ES-I3 (cell line): ENCODE results near the gene TNNT1.
"Not testable (repeated sequence)": the region's sequence is repeated elsewhere in the genome, so short reads cannot be mapped to it uniquely, and the experiment has no call there.

ENCODE experiments used
- H3K36me3 ChIP-seq: 2 replicates; pipeline ENCODE4 v1.6.1; 2013; ENCODE audit warnings: mild to moderate bottlenecking, low read length, control low read depth, moderate library complexity; ENCODE audit not compliant: insufficient read depth
- H3K4me1 ChIP-seq: 2 replicates; pipeline ENCODE4 v1.6.1; 2013; ENCODE audit warnings: mild to moderate bottlenecking, control low read depth, low read length; ENCODE audit not compliant: insufficient read depth
- H3K9ac ChIP-seq: 2 replicates; pipeline ENCODE4 v1.6.1; 2013; ENCODE audit warnings: low read depth, mild to moderate bottlenecking, low read length, moderate library complexity
- H3K9me3 ChIP-seq: 2 replicates; pipeline ENCODE4 v1.6.1; 2013; ENCODE audit warnings: mild to moderate bottlenecking, low read length, moderate library complexity; ENCODE audit not compliant: control insufficient read depth, insufficient read depth

Gene TNNT1

GRCh38 chr19:55158848-55159749 is 10.1 kb upstream of the TNNT1 start:
- peak overlapping the region; percentile 24; the same call in 1 of the 2 replicates for H3K9ac ChIP-seq
- no peaks in the 10 kb centered on the region; the same call in 1 of the 2 replicates for H3K9me3 ChIP-seq
- H3K4me1 ChIP-seq, result peaks cover 17% of the 10 kb centered on the region; the same call in 1 of the 2 replicates
- no peaks in the 10 kb centered on the region for H3K36me3 ChIP-seq

DNA sequence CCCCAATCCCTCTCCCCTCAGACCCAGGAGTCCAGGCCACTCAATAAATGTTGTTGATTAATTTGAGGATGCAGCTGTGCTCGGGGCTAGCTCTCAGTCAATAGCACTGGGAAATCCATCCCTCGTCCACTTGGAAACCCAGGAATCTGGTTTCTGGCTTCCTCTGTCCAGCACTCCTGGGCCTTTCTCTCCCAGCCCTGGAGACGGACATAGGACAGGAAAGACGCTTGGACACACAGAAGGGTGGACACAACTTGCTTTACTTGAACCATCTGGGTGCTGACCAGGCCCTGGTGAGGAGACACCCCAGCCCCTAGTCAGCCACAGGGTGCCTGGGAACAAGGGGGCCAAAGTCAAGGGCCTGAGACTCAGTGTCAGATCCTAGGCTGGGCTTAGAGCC is 9.4 kb upstream of the TNNT1 start:
- H3K36me3 ChIP-seq, result no peaks in the 10 kb centered on the region
- H3K4me1 ChIP-seq, result peaks cover 17% of the 10 kb centered on the region; the same call in 1 of the 2 replicates
- no peak overlapping the region for H3K9ac ChIP-seq
- no peaks in the 10 kb centered on the region; the same call in 1 of the 2 replicates for H3K9me3 ChIP-seq

GRCh38 chr19:55157064-55157908 is 8.3 kb upstream of the TNNT1 start, which contains the start of gene TNNI3:
TSS of gene TNNI3 (minus strand) at chr19:55157732. CDS start at chr19:55157589, 143 bp downstream.
- H3K4me1 ChIP-seq, result peaks cover 17% of the 10 kb centered on the region; the same call in 1 of the 2 replicates
- H3K9me3 ChIP-seq, result no peaks in the 10 kb centered on the region; the same call in 1 of the 2 replicates
- H3K9ac ChIP-seq, result peak within 1 kb of the TSS; percentile 75; the same call in 1 of the 2 replicates
- H3K36me3 ChIP-seq, result no peaks in the 10 kb centered on the region

- no peaks in the 10 kb centered on the region; the same call in 1 of the 2 replicates for H3K9me3 ChIP-seq
- H3K36me3 ChIP-seq, result peaks cover 3% of the 10 kb centered on the region; the same call in 1 of the 2 replicates
- peak overlapping the region; percentile 75 for H3K9ac ChIP-seq
- peaks cover 20% of the 10 kb centered on the region; the same call in 1 of the 2 replicates for H3K4me1 ChIP-seq
Observed at GRCh38 chr19:55156202-55157063, 7.4 kb upstream of the TNNT1 start.

GRCh38 chr19:55155784-55156183 is 6.8 kb upstream of the TNNT1 start:
- H3K4me1 ChIP-seq, result peaks cover 21% of the 10 kb centered on the region; the same call in 1 of the 2 replicates
- H3K36me3 ChIP-seq, H3K9me3 ChIP-seq: not testable (repeated sequence)
- peak overlapping the region; percentile 75 for H3K9ac ChIP-seq

DNA sequence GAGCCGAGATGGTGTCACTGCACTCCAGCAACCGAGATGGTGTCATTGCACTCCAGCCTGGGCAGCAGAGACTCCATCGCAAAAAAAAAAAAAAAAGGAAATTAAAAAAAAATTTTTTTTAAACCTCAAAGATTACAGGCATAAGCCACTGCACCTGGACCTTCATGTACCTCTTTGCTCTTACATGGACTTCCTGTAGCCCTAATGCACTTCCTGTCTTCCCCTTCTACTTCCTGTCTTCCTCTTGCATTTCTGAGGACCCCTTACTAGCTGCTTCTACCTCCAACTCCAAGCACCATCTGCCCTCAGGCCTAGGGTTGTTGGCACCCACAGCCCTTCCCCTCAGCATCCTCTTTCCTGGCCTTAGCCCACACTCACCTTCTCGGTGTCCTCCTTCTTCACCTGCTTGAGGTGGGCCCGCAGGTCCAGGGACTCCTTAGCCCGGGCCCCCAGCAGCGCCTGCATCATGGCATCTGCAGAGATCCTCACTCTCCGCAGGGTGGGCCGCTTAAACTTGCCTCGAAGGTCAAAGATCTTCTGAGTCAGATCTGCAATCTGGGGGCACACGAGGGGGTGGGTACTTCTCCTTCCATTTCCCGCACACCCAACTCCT is 4.8 kb upstream of the TNNT1 start:
- no peak overlapping the region for H3K9ac ChIP-seq
- no peaks in the 10 kb centered on the region; the same call in 1 of the 2 replicates for H3K9me3 ChIP-seq
- H3K4me1 ChIP-seq, result peaks cover 17% of the 10 kb centered on the region
- H3K36me3 ChIP-seq, result peaks cover 4% of the 10 kb centered on the region; the same call in 1 of the 2 replicates

- H3K4me1 ChIP-seq, result peaks cover 24% of the 10 kb centered on the region
- no peaks in the 10 kb centered on the region; the same call in 1 of the 2 replicates for H3K9me3 ChIP-seq
- peaks cover 4% of the 10 kb centered on the region; the same call in 1 of the 2 replicates for H3K36me3 ChIP-seq
- no peak overlapping the region for H3K9ac ChIP-seq
Observed at GRCh38 chr19:55152017-55152416, 3.0 kb upstream of the TNNT1 start.

GRCh38 chr19:55147545-55148251 is 1.3 kb downstream of the TNNT1 start:
- Histone ChIP-seq H3K9ac (no peak overlapping the region), H3K9me3 (no peaks in the 10 kb centered on the region), H3K36me3 (peaks cover 4% of the 10 kb centered on the region; the same call in 1 of the 2 replicates), H3K4me1 (peaks cover 24% of the 10 kb centered on the region)

DNA sequence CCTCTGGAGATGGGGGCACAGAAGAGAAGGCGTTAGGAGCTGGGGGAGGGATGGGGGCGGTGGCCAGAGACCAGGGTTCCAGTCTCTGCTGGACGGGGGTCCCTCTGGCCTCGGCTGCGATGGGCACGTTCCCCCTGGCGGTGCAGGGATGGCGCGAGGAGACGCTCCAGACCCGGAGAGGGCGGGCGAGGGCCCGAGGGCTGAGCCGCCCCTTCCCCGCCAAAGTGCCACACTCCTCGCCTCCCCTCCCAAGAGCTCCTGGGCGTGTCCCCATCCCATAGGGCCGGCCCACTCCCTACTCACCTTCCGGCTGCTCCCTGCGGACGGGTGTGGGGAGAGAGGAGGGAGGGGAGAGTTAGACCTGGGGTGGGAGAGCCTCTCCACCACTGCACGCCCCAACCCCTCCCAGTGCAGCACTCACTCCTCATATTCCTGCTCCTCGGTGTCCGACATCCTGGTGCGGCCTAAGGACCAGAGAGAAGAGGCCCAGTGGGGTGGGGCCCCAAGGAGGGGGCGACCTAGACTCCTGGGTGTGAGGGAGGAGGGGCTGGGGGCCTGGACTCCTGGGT is 2.2 kb downstream of the TNNT1 start:
- H3K4me1 ChIP-seq, result peaks cover 24% of the 10 kb centered on the region
- H3K9me3 ChIP-seq, result no peaks in the 10 kb centered on the region
- peaks cover 4% of the 10 kb centered on the region; the same call in 1 of the 2 replicates for H3K36me3 ChIP-seq
- H3K9ac ChIP-seq, result peak overlapping the region; percentile 74

GRCh38 chr19:55146078-55146704 is 2.8 kb downstream of the TNNT1 start:
- H3K36me3 ChIP-seq, result no peaks in the 10 kb centered on the region
- H3K9me3 ChIP-seq, result no peaks in the 10 kb centered on the region
- H3K9ac ChIP-seq, result peak overlapping the region; percentile 74; the same call in 1 of the 2 replicates
- H3K4me1 ChIP-seq, result peaks cover 21% of the 10 kb centered on the region

DNA sequence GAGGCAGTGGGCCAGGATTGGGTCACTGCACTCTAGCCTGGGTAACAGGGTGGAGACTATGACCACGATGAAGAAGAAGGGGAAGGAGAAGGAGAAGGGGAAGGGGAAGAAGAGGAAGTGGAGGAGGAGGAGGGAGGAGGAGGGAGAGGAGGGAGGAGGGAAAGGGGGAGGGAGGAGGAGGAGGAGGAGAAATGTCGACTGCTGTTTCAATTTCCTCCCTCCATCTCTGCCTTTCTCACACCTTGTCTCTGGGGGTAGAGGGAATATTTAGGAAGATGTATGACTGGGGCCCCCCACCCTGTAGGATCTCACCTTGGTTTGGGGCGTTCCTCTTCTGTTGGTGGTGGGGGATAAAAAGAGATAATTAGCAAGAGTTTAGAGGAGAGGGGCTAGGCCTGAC is 3.8 kb downstream of the TNNT1 start:
- no peaks in the 10 kb centered on the region for H3K9me3 ChIP-seq
- H3K9ac ChIP-seq, result no peak overlapping the region
- H3K36me3 ChIP-seq, result no peaks in the 10 kb centered on the region
- peaks cover 19% of the 10 kb centered on the region for H3K4me1 ChIP-seq

- Histone ChIP-seq H3K9me3 (no peaks in the 10 kb centered on the region), H3K4me1 (0 out of 2 replicates have a peak, but pooled peaks cover 4% of the 10 kb centered on the region), H3K36me3 (no peaks in the 10 kb centered on the region), H3K9ac (peak overlapping the region; percentile 7; the same call in 1 of the 2 replicates)
Observed at GRCh38 chr19:55141696-55142095, 7.3 kb downstream of the TNNT1 start.
